CD4-positive, alpha-beta T cell (primary cell): Measurements from ENCODE around the gene NTNG2. TPM values are rescaled to one million over a fixed set of nuclear protein-coding genes. Genes with fewer than 3 reads are reported as not detected.

Source experiments
- ATAC-seq: fragments of 200-7000 bp; cut with Tn5 transposase; one replicate; pipeline ENCODE4 v1.10.0; 2022; ENCODE audit warnings: mild to moderate bottlenecking; ENCODE audit not compliant: poor library complexity
- CTCF ChIA-PET: fragments of 350-600 bp; sonication (Branson Sonifier 250); formaldehyde crosslinking; loops from one replicate; lab custom pipeline; 2021; ENCODE audit warnings: antibody characterized with exemption, inconsistent platforms; lab: Charles Lee
- POLR2A ChIA-PET: fragments of 350-600 bp; sonication (Branson Sonifier 250); formaldehyde crosslinking; loops from one replicate; lab custom pipeline; 2021; ENCODE audit warnings: antibody characterized with exemption, inconsistent platforms; lab: Charles Lee
- DNase-seq, 14 experiments: peaks; one replicate each; pipeline ENCODE4 v3.0.0-alpha.2; 2013 to 2020; ENCODE audit warnings: mixed read lengths in 2 of 14
- H3K27ac ChIP-seq, 2 donors: one replicate each; pipeline versions ENCODE4 v1.5.1 to v1.7.0; 2013; ENCODE audit warnings: low read length in 2 of 2, low read depth in 1 of 2, mild to moderate bottlenecking in 1 of 2
- H3K27me3 ChIP-seq, 2 experiments: 1 replicate in 1 of 2; 2 replicates in 1 of 2; pipeline versions ENCODE4 v1.6.1 to v1.7.0; 2013; ENCODE audit warnings: low read length in 2 of 2, control low read depth in 1 of 2, mild to moderate bottlenecking in 1 of 2, moderate library complexity in 1 of 2; ENCODE audit not compliant: insufficient read depth in 2 of 2, control insufficient read depth in 1 of 2
- H3K36me3 ChIP-seq: one replicate; pipeline ENCODE4 v1.6.1; 2013; ENCODE audit warnings: low read length, control low read depth; ENCODE audit not compliant: insufficient read depth
- H3K4me1 ChIP-seq: one replicate; pipeline ENCODE4 v1.6.1; 2013; ENCODE audit warnings: low read length, control low read depth; ENCODE audit not compliant: insufficient read depth
- H3K4me3 ChIP-seq: one replicate; pipeline ENCODE4 v1.5.1; 2013; ENCODE audit warnings: mild to moderate bottlenecking, low read length, moderate library complexity
- H3K9me3 ChIP-seq, 2 experiments: 1 replicate in 1 of 2; 2 replicates in 1 of 2; pipeline versions ENCODE4 v1.6.1 to v1.7.0; 2013; ENCODE audit warnings: low read length in 2 of 2, mild to moderate bottlenecking in 2 of 2, control low read depth in 1 of 2, moderate library complexity in 1 of 2; ENCODE audit not compliant: control insufficient read depth in 1 of 2, insufficient read depth in 1 of 2
- H3K27ac Mint-ChIP-seq: one replicate; pipeline ENCODE4 v1.8.0; 2020; ENCODE audit warnings: mixed read lengths
- H3K27me3 Mint-ChIP-seq: one replicate; pipeline ENCODE4 v1.8.0; 2021; ENCODE audit warnings: mixed read lengths
- H3K36me3 Mint-ChIP-seq: one replicate; pipeline ENCODE4 v1.8.0; 2021; ENCODE audit warnings: low read depth, mixed read lengths
- H3K4me1 Mint-ChIP-seq: one replicate; pipeline ENCODE4 v1.8.0; 2021; ENCODE audit warnings: low read depth, mixed read lengths
- H3K4me3 Mint-ChIP-seq: one replicate; pipeline ENCODE4 v1.8.0; 2020; ENCODE audit warnings: mild to moderate bottlenecking, mixed read lengths
- H3K9me3 Mint-ChIP-seq: one replicate; pipeline ENCODE4 v1.8.0; 2020; ENCODE audit warnings: mixed read lengths
- intact Hi-C, 2 experiments: fragments of 100-400 bp; cut with DNase I in 1 of 2; cut with micrococcal nuclease in 1 of 2; formaldehyde crosslinking; loops; one replicate each; pipeline versions ENCODE4 v1.15.1 to v1.9.0; 2023 to 2025; cut with DNase I, micrococcal nuclease
- total RNA-seq, 174 experiments: library from RNA in 2 of 174; stranded (reverse) in 2 of 174; gene quantifications; one replicate each; pipeline ENCODE4 v1.2.3 and lab custom pipeline; 2021 to 2026
- TF ChIP-seq, protein P1 (sequence below): fragments of 200-600 bp; IDR thresholded peaks from one replicate; pipeline ENCODE4 v1.8.0; 2022; ENCODE audit warnings: antibody characterized with exemption, mild to moderate bottlenecking

The NTNG2 gene
- total RNA-seq, 2 experiments from 2014 or later, result 2.2 to 2.6 TPM

DNA sequence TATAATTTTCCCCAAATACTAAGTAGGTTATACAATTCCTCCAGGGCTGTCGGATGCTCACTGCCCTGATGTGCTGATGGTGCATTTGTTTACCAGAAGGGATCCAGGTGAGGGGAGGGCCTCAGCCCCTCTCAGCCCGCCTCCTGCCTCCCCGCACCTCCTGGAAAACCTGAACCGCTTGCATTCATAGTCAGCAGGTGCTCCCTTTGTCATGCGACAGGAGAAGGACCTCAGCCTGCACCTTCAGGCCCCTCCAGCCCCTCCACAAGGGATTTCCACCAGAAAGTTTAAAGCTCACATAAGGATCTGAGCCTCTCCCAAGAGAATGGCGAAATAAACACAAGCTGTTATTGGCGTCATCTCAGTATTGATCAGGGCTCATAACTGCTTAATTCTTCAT is 36.5 kb upstream of the NTNG2 start:
- H3K4me1 Mint-ChIP-seq, result peaks cover 9% of the 10 kb centered on the region
- ATAC-seq (no peak), DNase-seq (no peak)
- no peaks in the 10 kb centered on the region for H3K9me3 ChIP-seq
- peaks cover 16 to 26% of the 10 kb centered on the region in 2 experiments for H3K27me3 ChIP-seq
- CTCF ChIA-PET, result no interaction called here
- POLR2A ChIA-PET, result no interaction called here
- peaks cover 91% of the 10 kb centered on the region for H3K27me3 Mint-ChIP-seq
- H3K27ac ChIP-seq, result no peak overlapping the region
- intact Hi-C loops, result no loop called here
- H3K27ac Mint-ChIP-seq, result no peak overlapping the region
- peaks cover 14% of the 10 kb centered on the region for H3K4me1 ChIP-seq
- no peaks in the 10 kb centered on the region for H3K9me3 Mint-ChIP-seq
- H3K36me3 Mint-ChIP-seq, result no peaks in the 10 kb centered on the region
- no peak overlapping the region for H3K4me3 ChIP-seq
- H3K4me3 Mint-ChIP-seq, result no peak overlapping the region
- H3K36me3 ChIP-seq, result no peaks in the 10 kb centered on the region
- TF ChIP-seq, protein P1, sequence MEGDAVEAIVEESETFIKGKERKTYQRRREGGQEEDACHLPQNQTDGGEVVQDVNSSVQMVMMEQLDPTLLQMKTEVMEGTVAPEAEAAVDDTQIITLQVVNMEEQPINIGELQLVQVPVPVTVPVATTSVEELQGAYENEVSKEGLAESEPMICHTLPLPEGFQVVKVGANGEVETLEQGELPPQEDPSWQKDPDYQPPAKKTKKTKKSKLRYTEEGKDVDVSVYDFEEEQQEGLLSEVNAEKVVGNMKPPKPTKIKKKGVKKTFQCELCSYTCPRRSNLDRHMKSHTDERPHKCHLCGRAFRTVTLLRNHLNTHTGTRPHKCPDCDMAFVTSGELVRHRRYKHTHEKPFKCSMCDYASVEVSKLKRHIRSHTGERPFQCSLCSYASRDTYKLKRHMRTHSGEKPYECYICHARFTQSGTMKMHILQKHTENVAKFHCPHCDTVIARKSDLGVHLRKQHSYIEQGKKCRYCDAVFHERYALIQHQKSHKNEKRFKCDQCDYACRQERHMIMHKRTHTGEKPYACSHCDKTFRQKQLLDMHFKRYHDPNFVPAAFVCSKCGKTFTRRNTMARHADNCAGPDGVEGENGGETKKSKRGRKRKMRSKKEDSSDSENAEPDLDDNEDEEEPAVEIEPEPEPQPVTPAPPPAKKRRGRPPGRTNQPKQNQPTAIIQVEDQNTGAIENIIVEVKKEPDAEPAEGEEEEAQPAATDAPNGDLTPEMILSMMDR, result no peak

DNA sequence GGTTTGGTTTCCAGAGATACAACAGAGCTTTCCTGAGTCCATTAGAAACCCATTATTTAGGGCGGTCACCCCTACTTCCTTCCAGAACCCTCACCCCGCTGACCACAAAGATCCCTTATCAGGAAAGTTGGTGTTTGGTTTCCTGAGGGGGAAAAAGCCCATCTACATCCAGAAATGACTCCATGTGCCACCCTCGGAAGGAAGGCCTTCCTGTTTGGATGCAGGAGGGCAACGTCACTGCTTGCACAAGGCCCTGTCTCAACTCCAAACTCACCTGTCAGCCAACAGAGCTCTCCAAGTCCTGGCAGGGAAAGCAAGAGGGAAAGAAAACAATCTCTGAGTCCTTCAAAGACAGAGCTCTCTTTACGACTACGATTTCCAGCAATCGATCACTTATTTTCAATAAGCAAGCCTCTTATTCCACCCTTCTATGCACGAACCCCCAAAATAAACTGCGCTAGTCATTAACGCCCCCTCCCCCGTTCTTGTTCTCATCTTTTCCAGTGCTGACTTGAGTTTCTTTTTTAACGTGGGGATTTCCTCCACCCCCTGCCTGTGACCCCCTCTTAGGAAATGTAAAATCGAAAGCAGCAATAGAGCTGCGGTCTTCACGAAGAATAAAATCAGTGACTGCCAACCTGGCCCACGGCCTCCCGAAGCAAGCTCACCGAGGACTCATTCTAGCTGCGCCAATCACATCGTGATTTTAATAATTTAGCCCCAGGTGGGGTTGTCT is 35.7 kb upstream of the NTNG2 start:
- CTCF ChIA-PET, result interaction anchor here (0.7 kb wide), 1 partner anchor 172 kb away, joined by 3 read pairs; no protein-coding TSS in a partner anchor
- H3K4me1 Mint-ChIP-seq, result peaks cover 9% of the 10 kb centered on the region

DNA sequence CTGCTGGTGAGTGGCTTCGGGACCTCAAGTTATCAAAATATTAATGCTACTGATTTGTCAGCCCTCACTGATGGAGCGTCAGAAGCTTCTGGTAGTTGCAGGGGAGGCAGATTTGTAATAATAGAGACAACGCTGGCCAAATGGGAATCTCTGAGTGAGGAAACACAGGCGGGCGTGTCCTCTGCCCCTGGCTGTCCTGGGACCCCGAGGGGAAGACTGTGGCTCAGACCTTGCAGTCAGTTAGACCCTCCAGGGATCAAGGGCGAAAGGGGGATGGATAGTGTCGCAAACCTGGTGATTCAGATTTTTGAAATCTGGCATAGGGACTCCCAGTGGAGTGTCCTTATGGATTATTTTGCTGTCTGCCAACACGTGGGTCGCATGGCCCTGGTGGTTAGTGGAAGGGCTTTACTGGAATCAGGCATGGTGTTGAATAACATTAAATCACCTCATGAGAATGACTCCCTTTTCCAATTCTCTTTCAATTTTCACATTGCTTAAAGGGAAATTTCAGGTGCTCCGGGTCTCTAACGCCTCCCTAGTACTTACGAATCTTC is 35.1 kb upstream of the NTNG2 start:
- DNase-seq (no peak), ATAC-seq (no peak)
- intact Hi-C loops, result no loop called here
- Histone ChIP-seq H3K4me3 (peak overlapping the region; percentile 24), H3K27me3 (peaks cover 23 to 27% of the 10 kb centered on the region in 2 experiments), H3K9me3 (no peaks in the 10 kb centered on the region), H3K27ac (no peak overlapping the region), H3K36me3 (no peaks in the 10 kb centered on the region), H3K4me1 (peaks cover 14% of the 10 kb centered on the region)
- peaks cover 92% of the 10 kb centered on the region for H3K27me3 Mint-ChIP-seq
- no peaks in the 10 kb centered on the region for H3K9me3 Mint-ChIP-seq
- no peaks in the 10 kb centered on the region for H3K36me3 Mint-ChIP-seq
- TF ChIP-seq, protein P1, result no peak
- H3K27ac Mint-ChIP-seq, result no peak overlapping the region
- CTCF ChIA-PET, result interaction anchor here (0.7 kb wide), 1 partner anchor 173 kb away, joined by 3 read pairs; no protein-coding TSS in a partner anchor
- no peak overlapping the region for H3K4me3 Mint-ChIP-seq
- POLR2A ChIA-PET, result no interaction called here
- peaks cover 9% of the 10 kb centered on the region for H3K4me1 Mint-ChIP-seq

More for the DNA sequence above, 35.7 kb upstream of the NTNG2 start:
- POLR2A ChIA-PET, result no interaction called here
- intact Hi-C loops, result no loop called here
- Histone ChIP-seq H3K36me3 (no peaks in the 10 kb centered on the region), H3K27ac (no peak overlapping the region), H3K4me3 (peak overlapping the region; percentile 24), H3K9me3 (no peaks in the 10 kb centered on the region), H3K4me1 (peaks cover 14% of the 10 kb centered on the region), H3K27me3 (peaks cover 21 to 23% of the 10 kb centered on the region in 2 experiments)
- ATAC-seq, result no peak
- no peak overlapping the region for H3K4me3 Mint-ChIP-seq
- H3K9me3 Mint-ChIP-seq, result no peaks in the 10 kb centered on the region
- H3K27ac Mint-ChIP-seq, result no peak overlapping the region
- peaks cover 91% of the 10 kb centered on the region for H3K27me3 Mint-ChIP-seq
- no peak for DNase-seq
- TF ChIP-seq, protein P1, result no peak
- no peaks in the 10 kb centered on the region for H3K36me3 Mint-ChIP-seq
